ENCODE data around the gene ANKFN1. TPM values are rescaled to one million over a fixed set of nuclear protein-coding genes. Genes with fewer than 3 reads are reported as not detected.
"Not testable (repeated sequence)": the region's sequence is repeated elsewhere in the genome, so short reads cannot be mapped to it uniquely, and the experiment has no call there.

ANKFN1 gene
- total RNA-seq, 2 donors from 2014 or later = 0.26 to 0.33 TPM

DNA sequence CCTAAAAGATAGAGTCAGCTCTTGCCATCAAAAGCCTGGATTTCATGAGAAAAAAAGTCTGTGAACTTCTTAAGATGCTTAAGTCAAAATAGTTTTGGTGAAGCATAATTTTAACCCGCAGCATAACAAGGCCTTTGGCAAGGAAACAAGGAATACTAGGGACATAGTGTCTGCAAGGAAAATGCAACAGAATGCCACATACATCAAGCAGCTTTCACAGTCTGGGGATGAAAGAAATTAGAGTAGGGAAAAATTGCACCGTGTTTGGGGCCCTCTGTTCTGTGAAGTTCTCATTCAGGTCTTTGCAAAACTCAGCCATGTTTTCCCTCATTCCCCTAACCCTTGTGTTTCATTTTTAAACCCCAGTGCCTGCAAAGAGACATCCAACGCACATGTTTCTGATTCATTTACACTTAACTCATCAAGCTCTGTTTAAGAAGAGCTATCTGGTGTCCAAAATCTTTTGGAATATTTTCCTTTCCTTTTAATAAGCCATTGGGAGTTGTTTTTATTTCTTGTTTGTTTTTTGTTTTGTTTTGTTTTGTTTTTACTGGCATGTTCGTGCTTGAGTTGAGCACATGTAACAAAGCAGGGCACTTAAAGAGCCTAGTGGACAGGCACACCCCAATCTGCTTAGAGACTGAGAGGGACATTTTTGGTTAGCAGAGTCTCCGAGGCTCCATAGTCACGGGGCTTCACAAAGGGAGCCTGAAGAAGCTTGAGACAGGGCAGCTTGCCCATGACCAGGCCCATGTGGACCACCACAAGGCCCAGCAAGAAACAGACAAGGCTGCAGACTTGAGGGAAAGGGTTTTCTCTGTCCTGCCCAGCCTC is 116.5 kb downstream of the ANKFN1 start:
- H3K9me3 ChIP-seq = no peaks in the 10 kb centered on the region
- H3K36me3 ChIP-seq (replicated peaks in 1 of 2; ENCODE audit: insufficient read depth in 1 of 2, low read depth in 2 of 2) = no peaks in the 10 kb centered on the region
- ATAC-seq (no peak), DNase-seq (no peak)
- no peaks in the 10 kb centered on the region for H3K27me3 ChIP-seq
- TF ChIP-seq POLR2A (IDR thresholded peaks at IDR 0.05) = no peak
- TF ChIP-seq, protein P1, sequence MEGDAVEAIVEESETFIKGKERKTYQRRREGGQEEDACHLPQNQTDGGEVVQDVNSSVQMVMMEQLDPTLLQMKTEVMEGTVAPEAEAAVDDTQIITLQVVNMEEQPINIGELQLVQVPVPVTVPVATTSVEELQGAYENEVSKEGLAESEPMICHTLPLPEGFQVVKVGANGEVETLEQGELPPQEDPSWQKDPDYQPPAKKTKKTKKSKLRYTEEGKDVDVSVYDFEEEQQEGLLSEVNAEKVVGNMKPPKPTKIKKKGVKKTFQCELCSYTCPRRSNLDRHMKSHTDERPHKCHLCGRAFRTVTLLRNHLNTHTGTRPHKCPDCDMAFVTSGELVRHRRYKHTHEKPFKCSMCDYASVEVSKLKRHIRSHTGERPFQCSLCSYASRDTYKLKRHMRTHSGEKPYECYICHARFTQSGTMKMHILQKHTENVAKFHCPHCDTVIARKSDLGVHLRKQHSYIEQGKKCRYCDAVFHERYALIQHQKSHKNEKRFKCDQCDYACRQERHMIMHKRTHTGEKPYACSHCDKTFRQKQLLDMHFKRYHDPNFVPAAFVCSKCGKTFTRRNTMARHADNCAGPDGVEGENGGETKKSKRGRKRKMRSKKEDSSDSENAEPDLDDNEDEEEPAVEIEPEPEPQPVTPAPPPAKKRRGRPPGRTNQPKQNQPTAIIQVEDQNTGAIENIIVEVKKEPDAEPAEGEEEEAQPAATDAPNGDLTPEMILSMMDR (IDR thresholded peaks at IDR 0.05) = no peak
- H3K27ac ChIP-seq = no peak overlapping the region
- no peaks in the 10 kb centered on the region for H3K4me1 ChIP-seq
- intact Hi-C loops (cut with DNase I) = no loop called here
- WGBS, 2 donors = 63 to 69% methylated on average over 6 of the region's 6 CpGs
- no peak overlapping the region for H3K4me3 ChIP-seq

DNA sequence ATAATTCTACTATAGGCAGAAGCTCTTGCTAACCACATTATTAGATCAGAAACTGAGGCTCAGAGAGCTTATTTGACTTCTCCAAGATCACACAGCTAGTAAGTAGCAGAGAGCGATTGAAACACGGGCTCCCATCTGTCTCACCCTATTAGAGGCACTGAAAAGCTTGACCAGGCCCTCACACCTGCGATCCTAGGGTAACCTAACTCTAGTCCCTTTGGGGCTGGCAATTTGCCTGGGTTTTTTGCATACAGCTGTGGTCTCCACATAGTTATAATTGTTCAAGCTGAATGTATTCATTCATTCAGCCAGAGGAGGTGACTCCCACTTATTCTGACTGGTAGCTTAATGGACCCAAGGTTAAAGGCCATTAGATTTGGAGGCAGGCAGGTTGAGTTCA is 121.2 kb downstream of the ANKFN1 start:
- intact Hi-C loops (cut with DNase I) = no loop called here
- 88 to 89% methylated on average over 3 of the region's 3 CpGs for WGBS, 2 donors
- Histone ChIP-seq H3K36me3 (replicated peaks in 1 of 2; ENCODE audit: insufficient read depth in 1 of 2, low read depth in 2 of 2) (no peaks in the 10 kb centered on the region), H3K4me3 (no peak overlapping the region), H3K9me3 (no peaks in the 10 kb centered on the region), H3K27me3 (no peaks in the 10 kb centered on the region), H3K27ac (no peak overlapping the region), H3K4me1 (no peaks in the 10 kb centered on the region)
- TF ChIP-seq, protein P1 (IDR thresholded peaks at IDR 0.05) = no peak
- ATAC-seq (no peak), DNase-seq (no peak)

DNA sequence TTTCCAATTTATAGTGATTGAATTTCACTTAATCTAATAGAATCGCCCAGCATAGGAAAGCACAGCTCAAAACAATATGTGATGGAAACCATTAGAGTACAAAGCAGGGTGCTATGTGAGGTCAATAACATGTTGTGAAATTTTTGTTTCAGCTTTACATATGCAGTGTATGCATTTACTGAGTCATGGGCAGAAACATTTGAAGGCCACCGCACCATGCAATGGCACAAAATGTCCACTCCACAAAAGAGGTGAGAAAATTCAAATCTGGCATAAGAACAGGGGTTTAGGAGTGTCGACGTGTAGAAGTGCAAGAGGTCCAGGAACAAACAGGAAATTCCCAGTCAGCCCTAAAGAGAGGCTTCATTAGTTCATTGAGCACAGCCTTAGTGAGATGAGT is 131.2 kb downstream of the ANKFN1 start:
- DNase-seq (no peak), ATAC-seq (no peak)
- Histone ChIP-seq H3K36me3 (replicated peaks in 1 of 2; ENCODE audit: insufficient read depth in 1 of 2, low read depth in 2 of 2) (no peaks in the 10 kb centered on the region), H3K27me3 (no peaks in the 10 kb centered on the region), H3K9me3 (no peaks in the 10 kb centered on the region), H3K4me1 (no peaks in the 10 kb centered on the region), H3K27ac (no peak overlapping the region), H3K4me3 (no peak overlapping the region)
- TF ChIP-seq, protein P1 (IDR thresholded peaks at IDR 0.05) = no peak
- TF ChIP-seq POLR2A (IDR thresholded peaks at IDR 0.05) = no peak
- 47 to 53% methylated on average over 4 of the region's 4 CpGs for WGBS, 2 donors
- intact Hi-C loops (cut with DNase I) = no loop called here

DNA sequence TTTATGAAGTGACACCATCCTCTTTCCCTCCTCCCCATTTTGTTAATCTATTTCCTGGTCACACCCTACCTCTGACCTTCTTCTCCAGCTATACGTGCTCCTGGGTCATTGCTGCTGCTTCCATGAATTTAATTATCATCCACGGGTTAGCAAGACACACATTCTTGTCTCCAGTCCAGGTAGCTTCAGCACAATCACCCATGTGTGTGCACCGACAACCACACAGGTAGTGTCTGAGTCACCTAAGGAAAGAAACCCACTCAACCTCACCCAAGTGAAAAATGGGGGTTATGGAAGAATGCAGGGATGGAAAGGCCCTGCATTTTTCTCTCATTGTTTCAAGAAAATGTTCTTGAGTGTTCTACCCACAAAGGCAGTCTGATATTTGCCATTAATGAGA is 135.5 kb downstream of the ANKFN1 start:
- H3K36me3 ChIP-seq (replicated peaks in 1 of 2; ENCODE audit: insufficient read depth in 1 of 2, low read depth in 2 of 2); ATAC-seq; H3K27ac ChIP-seq; intact Hi-C loops (cut with DNase I); H3K4me1 ChIP-seq; DNase-seq; H3K27me3 ChIP-seq; H3K4me3 ChIP-seq; H3K9me3 ChIP-seq: not testable (repeated sequence)
- 54 to 69% methylated on average over 3 of the region's 3 CpGs for WGBS, 2 donors

DNA sequence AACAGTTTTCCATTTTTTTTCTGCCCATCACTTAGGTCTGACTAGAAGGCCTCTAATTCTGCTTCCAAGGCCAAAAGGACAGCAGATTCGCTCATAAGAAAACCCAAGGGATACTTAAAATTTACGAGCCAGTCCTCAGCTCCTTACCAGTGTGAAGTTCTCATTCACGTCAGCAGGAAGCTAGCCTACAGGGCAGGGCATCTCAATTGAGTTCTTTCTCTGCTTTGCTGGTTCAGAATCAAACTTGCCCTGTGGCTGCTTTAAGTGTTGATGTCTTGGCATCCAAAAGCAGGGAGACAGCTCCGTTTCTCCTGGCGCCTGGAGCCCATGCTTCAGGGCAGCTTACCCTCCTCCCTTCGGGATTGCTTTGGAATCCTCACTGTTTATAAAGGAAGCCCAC is 136.0 kb downstream of the ANKFN1 start:
- Histone ChIP-seq H3K9me3 (no peaks in the 10 kb centered on the region), H3K4me1 (no peaks in the 10 kb centered on the region), H3K4me3 (no peak overlapping the region), H3K27me3 (no peaks in the 10 kb centered on the region), H3K36me3 (replicated peaks in 1 of 2; ENCODE audit: insufficient read depth in 1 of 2, low read depth in 2 of 2) (no peaks in the 10 kb centered on the region), H3K27ac (no peak overlapping the region)
- intact Hi-C loops (cut with DNase I) = no loop called here
- no peak for DNase-seq
- WGBS, 2 donors = 59 to 74% methylated on average over 5 to 6 of the region's 6 CpGs
- TF ChIP-seq, protein P1 (IDR thresholded peaks at IDR 0.05) = no peak
- TF ChIP-seq POLR2A (IDR thresholded peaks at IDR 0.05) = no peak
- ATAC-seq = no peak

Data from body of pancreas (tissue), 4 donors.